ENCODE data around the gene CLCN6. TPM values are rescaled to one million over a fixed set of nuclear protein-coding genes. Genes with fewer than 3 reads are reported as not detected.
A peak's percentile ranks its signal among the peaks of the same experiment; 100 is the strongest.

Gene CLCN6
- total RNA-seq, 1 experiment from 2014 or later, result 30.4 TPM

DNA sequence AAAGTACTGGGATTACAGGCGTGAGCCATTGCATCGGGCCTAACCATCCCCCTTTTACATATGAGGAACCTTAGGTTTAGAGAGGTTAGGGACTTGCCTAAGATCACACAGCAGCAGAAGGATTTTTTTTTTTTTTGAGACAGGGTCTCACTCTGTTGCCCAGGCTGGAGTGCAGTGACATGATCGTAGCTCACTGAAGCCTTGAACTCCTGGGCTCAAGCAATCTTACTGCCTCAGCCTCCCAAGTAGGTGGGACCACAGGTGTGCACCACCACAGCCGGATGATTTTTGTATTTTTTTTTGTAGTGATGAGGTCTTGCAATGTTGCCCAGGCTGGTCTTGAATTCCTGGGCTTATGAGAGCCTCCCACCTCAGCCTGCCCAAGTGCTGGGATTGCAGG, 46.2 kb upstream of the CLCN6 start:
- no TSS peak for BruUV-seq (replicated peaks)
- Mint-ChIP-seq H3K27me3 (ENCODE audit: insufficient read depth, unreplicated experiment) (peaks cover 3% of the 10 kb centered on the region), H3K27ac (ENCODE audit: unreplicated experiment) (no peak overlapping the region), H3K36me3 (ENCODE audit: insufficient read depth, unreplicated experiment) (peaks cover 5% of the 10 kb centered on the region), H3K9me3 (ENCODE audit: unreplicated experiment) (peaks cover 8% of the 10 kb centered on the region), H3K4me3 (ENCODE audit: unreplicated experiment) (no peak overlapping the region), H3K4me1 (ENCODE audit: low read depth, unreplicated experiment) (peaks cover 6% of the 10 kb centered on the region)
- Histone ChIP-seq H3K27me3 (replicated peaks; ENCODE audit: control insufficient read depth, insufficient read depth, low read length) (no peaks in the 10 kb centered on the region), H3K9me3 (peaks cover 2% of the 10 kb centered on the region), H3K4me1 (peaks cover 6% of the 10 kb centered on the region), H3K4me3 (ENCODE audit: low read depth, low read length) (no peak overlapping the region), H3K36me3 (ENCODE audit: control insufficient read depth, insufficient read depth, low read length) (no peaks in the 10 kb centered on the region)
- intact Hi-C loops (cut with micrococcal nuclease; ENCODE audit: unreplicated experiment), result no loop called here
- TF ChIP-seq, protein P1, sequence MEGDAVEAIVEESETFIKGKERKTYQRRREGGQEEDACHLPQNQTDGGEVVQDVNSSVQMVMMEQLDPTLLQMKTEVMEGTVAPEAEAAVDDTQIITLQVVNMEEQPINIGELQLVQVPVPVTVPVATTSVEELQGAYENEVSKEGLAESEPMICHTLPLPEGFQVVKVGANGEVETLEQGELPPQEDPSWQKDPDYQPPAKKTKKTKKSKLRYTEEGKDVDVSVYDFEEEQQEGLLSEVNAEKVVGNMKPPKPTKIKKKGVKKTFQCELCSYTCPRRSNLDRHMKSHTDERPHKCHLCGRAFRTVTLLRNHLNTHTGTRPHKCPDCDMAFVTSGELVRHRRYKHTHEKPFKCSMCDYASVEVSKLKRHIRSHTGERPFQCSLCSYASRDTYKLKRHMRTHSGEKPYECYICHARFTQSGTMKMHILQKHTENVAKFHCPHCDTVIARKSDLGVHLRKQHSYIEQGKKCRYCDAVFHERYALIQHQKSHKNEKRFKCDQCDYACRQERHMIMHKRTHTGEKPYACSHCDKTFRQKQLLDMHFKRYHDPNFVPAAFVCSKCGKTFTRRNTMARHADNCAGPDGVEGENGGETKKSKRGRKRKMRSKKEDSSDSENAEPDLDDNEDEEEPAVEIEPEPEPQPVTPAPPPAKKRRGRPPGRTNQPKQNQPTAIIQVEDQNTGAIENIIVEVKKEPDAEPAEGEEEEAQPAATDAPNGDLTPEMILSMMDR (IDR thresholded peaks at IDR 0.05; ENCODE audit: insufficient read depth in 1 of 2, low read depth in 1 of 2, low read length in 1 of 2, severe bottlenecking in 1 of 2, unreplicated experiment in 1 of 2), result no peak
- DNase-seq, result no peak
- ChIA-PET CTCF (no interaction called here), POLR2A (no interaction called here)

DNA sequence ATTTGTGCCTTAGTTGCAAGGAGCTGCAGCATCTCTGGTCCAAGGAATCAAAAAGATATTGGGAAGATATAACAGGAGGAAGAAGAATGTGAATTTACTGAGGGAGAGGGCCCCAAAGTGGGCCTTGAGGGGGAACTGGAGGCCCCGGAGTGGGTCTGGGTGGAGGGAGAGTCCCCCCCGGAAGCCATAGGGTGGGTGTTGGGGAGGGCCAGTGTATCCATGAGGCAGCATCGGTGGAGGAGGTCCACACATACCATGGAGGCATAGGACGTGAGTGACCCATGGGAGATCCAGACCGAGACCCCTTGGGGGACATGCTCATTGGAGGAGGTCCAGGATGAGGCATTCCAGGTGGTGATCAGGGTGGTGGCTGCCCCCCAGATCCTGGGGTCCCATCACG, 44.7 kb upstream of the CLCN6 start:
- TF ChIP-seq, protein P1 (IDR thresholded peaks at IDR 0.05; ENCODE audit: insufficient read depth in 1 of 2, low read depth in 1 of 2, low read length in 1 of 2, severe bottlenecking in 1 of 2, unreplicated experiment in 1 of 2), result no peak
- intact Hi-C loops (cut with micrococcal nuclease; ENCODE audit: unreplicated experiment), result no loop called here
- peaks cover 2% of the 10 kb centered on the region for H3K9me3 ChIP-seq
- no peak overlapping the region for H3K27ac Mint-ChIP-seq (ENCODE audit: unreplicated experiment)
- H3K36me3 ChIP-seq (ENCODE audit: control insufficient read depth, insufficient read depth, low read length), result no peaks in the 10 kb centered on the region
- no peak for DNase-seq
- ChIA-PET POLR2A (interaction anchor here (0.7 kb wide), 1 partner anchor 72 kb away, joined by 3 read pairs; no protein-coding TSS in a partner anchor), CTCF (no interaction called here)
- H3K4me1 Mint-ChIP-seq (ENCODE audit: low read depth, unreplicated experiment), result peaks cover 6% of the 10 kb centered on the region
- no peaks in the 10 kb centered on the region for H3K27me3 ChIP-seq (replicated peaks; ENCODE audit: control insufficient read depth, insufficient read depth, low read length)
- peaks cover 6% of the 10 kb centered on the region for H3K4me1 ChIP-seq
- no peaks in the 10 kb centered on the region for H3K27me3 Mint-ChIP-seq (ENCODE audit: insufficient read depth, unreplicated experiment)
- H3K4me3 Mint-ChIP-seq (ENCODE audit: unreplicated experiment), result no peak overlapping the region
- no TSS peak for BruUV-seq (replicated peaks)
- no peak overlapping the region for H3K4me3 ChIP-seq (ENCODE audit: low read depth, low read length)
- H3K9me3 Mint-ChIP-seq (ENCODE audit: unreplicated experiment), result peaks cover 8% of the 10 kb centered on the region
- H3K36me3 Mint-ChIP-seq (ENCODE audit: insufficient read depth, unreplicated experiment), result no peaks in the 10 kb centered on the region

DNA sequence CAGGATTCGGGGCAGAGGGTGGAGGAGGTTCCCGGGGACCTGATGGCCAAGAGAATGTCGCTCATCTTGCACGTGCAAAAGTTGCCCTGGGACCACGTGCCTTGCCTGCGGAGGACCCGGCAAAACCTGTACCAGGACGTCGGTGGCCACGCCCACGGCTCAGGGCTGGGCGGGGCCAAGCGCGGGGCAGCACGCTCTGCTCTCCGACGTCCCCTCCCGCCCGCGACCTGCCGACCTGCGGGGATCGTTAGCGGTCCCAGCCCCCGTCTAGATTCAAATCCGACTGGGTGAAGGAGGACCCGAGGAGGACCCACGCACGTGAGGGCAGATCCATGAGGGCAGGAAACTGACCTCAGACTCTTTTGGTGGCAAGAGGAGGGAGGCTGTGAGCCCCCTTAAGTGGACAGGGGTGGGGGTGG, 44.0 kb upstream of the CLCN6 start, which contains the start of gene C1orf167:
Gene C1orf167 (plus strand): TSS at position 206 of the 419 bp plus-strand sequence. CDS start 2,208 bp downstream, outside the sequence.
- Mint-ChIP-seq H3K27ac (ENCODE audit: unreplicated experiment) (no peak within 1 kb of the TSS), H3K4me1 (ENCODE audit: low read depth, unreplicated experiment) (peaks cover 6% of the 10 kb centered on the region), H3K36me3 (ENCODE audit: insufficient read depth, unreplicated experiment) (no peaks in the 10 kb centered on the region), H3K4me3 (ENCODE audit: unreplicated experiment) (peak within 1 kb of the TSS; percentile 43), H3K27me3 (ENCODE audit: insufficient read depth, unreplicated experiment) (no peaks in the 10 kb centered on the region), H3K9me3 (ENCODE audit: unreplicated experiment) (peaks cover 5% of the 10 kb centered on the region)
- TF ChIP-seq, protein P1 (IDR thresholded peaks at IDR 0.05; ENCODE audit: insufficient read depth in 1 of 2, low read depth in 1 of 2, low read length in 1 of 2, severe bottlenecking in 1 of 2, unreplicated experiment in 1 of 2), result no peak
- ChIA-PET CTCF (no interaction called here), POLR2A (no interaction called here)
- H3K27me3 ChIP-seq (replicated peaks; ENCODE audit: control insufficient read depth, insufficient read depth, low read length), result no peaks in the 10 kb centered on the region
- H3K4me3 ChIP-seq (ENCODE audit: low read depth, low read length), result peak within 1 kb of the TSS; percentile 12
- peak; percentile 57 to 62 for DNase-seq
- H3K4me1 ChIP-seq, result peaks cover 6% of the 10 kb centered on the region
- H3K36me3 ChIP-seq (ENCODE audit: control insufficient read depth, insufficient read depth, low read length), result no peaks in the 10 kb centered on the region
- peaks cover 2% of the 10 kb centered on the region for H3K9me3 ChIP-seq
- intact Hi-C loops (cut with micrococcal nuclease; ENCODE audit: unreplicated experiment), result no loop called here
- no TSS peak for BruUV-seq (replicated peaks)

Measured in Caco-2 (cell line).